ENCODE results near the gene RC3H1. TPM values are rescaled to one million over a fixed set of nuclear protein-coding genes. Genes with fewer than 3 reads are reported as not detected.
"Not testable (repeated sequence)": the region's sequence is repeated elsewhere in the genome, so short reads cannot be mapped to it uniquely, and the experiment has no call there.

The RC3H1 gene
- total and polyA plus RNA-seq, 2 donors from 2014 or later = 2.5 to 40.5 TPM

GRCh38 chr1:174044418-174045222 lies 22.5 kb upstream of the RC3H1 start:
- Histone ChIP-seq H3K4me1 (ENCODE audit: control insufficient read depth in 2 of 3, insufficient read depth in 2 of 3, low read depth in 1 of 3, low read length in 3 of 3) (no peaks in the 10 kb centered on the region), H3K4me3 (ENCODE audit: low read length in 3 of 3) (no peak overlapping the region), H3K9me3 (ENCODE audit: control insufficient read depth in 2 of 3, insufficient read depth in 1 of 3, low read length in 3 of 3) (no peaks in the 10 kb centered on the region), H3K9ac (ENCODE audit: low read length in 3 of 3) (no peak overlapping the region), H3K27me3 (ENCODE audit: control insufficient read depth, insufficient read depth, low read length) (no peaks in the 10 kb centered on the region), H3K27ac (ENCODE audit: low read depth in 2 of 2, low read length in 2 of 2) (no peak overlapping the region), H3K36me3 (ENCODE audit: control insufficient read depth in 2 of 3, insufficient read depth in 3 of 3, low read length in 3 of 3) (no peaks in the 10 kb centered on the region)
- TF ChIP-seq CTCF (IDR thresholded peaks at IDR 0.05; ENCODE audit: borderline replicate concordance, extremely low read depth, insufficient read depth) = no peak
- DNase-seq (no peak), FAIRE-seq (no peak)
- intact Hi-C loops (cut with DNase I) = no loop called here

GRCh38 chr1:174042509-174042908 lies 20.4 kb upstream of the RC3H1 start:
- intact Hi-C loops (cut with DNase I) = not testable (repeated sequence)

GRCh38 chr1:174041369-174041768 lies 19.2 kb upstream of the RC3H1 start:
- H3K4me3 ChIP-seq (ENCODE audit: low read length in 3 of 3) = no peak overlapping the region
- DNase-seq = no peak
- FAIRE-seq = no peak
- H3K9ac ChIP-seq (ENCODE audit: low read length in 3 of 3) = no peak overlapping the region
- H3K36me3 ChIP-seq (ENCODE audit: control insufficient read depth in 2 of 3, insufficient read depth in 3 of 3, low read length in 3 of 3) = no peaks in the 10 kb centered on the region
- H3K4me1 ChIP-seq (ENCODE audit: control insufficient read depth in 2 of 3, insufficient read depth in 2 of 3, low read depth in 1 of 3, low read length in 3 of 3) = no peaks in the 10 kb centered on the region
- intact Hi-C loops (cut with DNase I) = no loop called here
- TF ChIP-seq CTCF (IDR thresholded peaks at IDR 0.05; ENCODE audit: borderline replicate concordance, extremely low read depth, insufficient read depth) = no peak
- no peaks in the 10 kb centered on the region for H3K27me3 ChIP-seq (ENCODE audit: control insufficient read depth, insufficient read depth, low read length)
- H3K9me3 ChIP-seq (ENCODE audit: control insufficient read depth in 2 of 3, insufficient read depth in 1 of 3, low read length in 3 of 3) = no peaks in the 10 kb centered on the region
- H3K27ac ChIP-seq (ENCODE audit: low read depth in 2 of 2, low read length in 2 of 2) = no peak overlapping the region

More at GRCh38 chr1:174042509-174042908, 20.4 kb upstream of the RC3H1 start:
- not testable (repeated sequence) for H3K4me3 ChIP-seq (ENCODE audit: low read length in 3 of 3); H3K27ac ChIP-seq (ENCODE audit: low read depth in 2 of 2, low read length in 2 of 2); H3K36me3 ChIP-seq (ENCODE audit: control insufficient read depth in 2 of 3, insufficient read depth in 3 of 3, low read length in 3 of 3); FAIRE-seq; H3K27me3 ChIP-seq (ENCODE audit: control insufficient read depth, insufficient read depth, low read length); H3K9me3 ChIP-seq (ENCODE audit: control insufficient read depth in 2 of 3, insufficient read depth in 1 of 3, low read length in 3 of 3); H3K9ac ChIP-seq (ENCODE audit: low read length in 3 of 3); H3K4me1 ChIP-seq (ENCODE audit: control insufficient read depth in 2 of 3, insufficient read depth in 2 of 3, low read depth in 1 of 3, low read length in 3 of 3); DNase-seq

GRCh38 chr1:174040387-174040786 lies 18.2 kb upstream of the RC3H1 start:
- Histone ChIP-seq H3K9ac (ENCODE audit: low read length in 3 of 3) (no peak overlapping the region), H3K27ac (ENCODE audit: low read depth in 2 of 2, low read length in 2 of 2) (no peak overlapping the region), H3K4me1 (ENCODE audit: control insufficient read depth in 2 of 3, insufficient read depth in 2 of 3, low read depth in 1 of 3, low read length in 3 of 3) (no peaks in the 10 kb centered on the region), H3K27me3 (ENCODE audit: control insufficient read depth, insufficient read depth, low read length) (no peaks in the 10 kb centered on the region), H3K36me3 (ENCODE audit: control insufficient read depth in 2 of 3, insufficient read depth in 3 of 3, low read length in 3 of 3) (no peaks in the 10 kb centered on the region), H3K9me3 (ENCODE audit: control insufficient read depth in 2 of 3, insufficient read depth in 1 of 3, low read length in 3 of 3) (no peaks in the 10 kb centered on the region), H3K4me3 (ENCODE audit: low read length in 3 of 3) (no peak overlapping the region)
- TF ChIP-seq CTCF (IDR thresholded peaks at IDR 0.05; ENCODE audit: borderline replicate concordance, extremely low read depth, insufficient read depth) = no peak
- FAIRE-seq (no peak), DNase-seq (no peak)
- intact Hi-C loops (cut with DNase I) = no loop called here

Data from kidney (tissue), 14 donors.